ENCODE results near the gene TIAM2. TPM values are rescaled to one million over a fixed set of nuclear protein-coding genes. Genes with fewer than 3 reads are reported as not detected.
A peak's percentile ranks its signal among the peaks of the same experiment; 100 is the strongest.
"Not testable (repeated sequence)": the region's sequence is repeated elsewhere in the genome, so short reads cannot be mapped to it uniquely, and the experiment has no call there.

Gene TIAM2
- total RNA-seq, 2 donors from 2014 or later, result 4.7 to 5.0 TPM

GRCh38 chr6:155001934-155002333, 6.8 kb downstream of the TIAM2 start:
- Mint-ChIP-seq H3K36me3 (ENCODE audit: low read depth) (no peaks in the 10 kb centered on the region), H3K27ac (no peak overlapping the region), H3K4me1 (peaks cover 3% of the 10 kb centered on the region), H3K27me3 (peaks cover 17% of the 10 kb centered on the region), H3K4me3 (no peak overlapping the region), H3K9me3 (no peaks in the 10 kb centered on the region)
- ATAC-seq (replicated peaks), result no peak

- H3K27ac Mint-ChIP-seq, result no peak overlapping the region
- H3K4me1 Mint-ChIP-seq, result no peaks in the 10 kb centered on the region
Observed at GRCh38 chr6:155003476-155003875, 8.4 kb downstream of the TIAM2 start.

GRCh38 chr6:155004017-155004416, 8.9 kb downstream of the TIAM2 start:
- Mint-ChIP-seq H3K9me3 (no peaks in the 10 kb centered on the region), H3K4me3 (no peak overlapping the region), H3K27ac (no peak overlapping the region), H3K4me1 (no peaks in the 10 kb centered on the region), H3K36me3 (ENCODE audit: low read depth) (no peaks in the 10 kb centered on the region), H3K27me3 (no peaks in the 10 kb centered on the region)
- ATAC-seq (replicated peaks), result peak; percentile 21

More at GRCh38 chr6:155003476-155003875, 8.4 kb downstream of the TIAM2 start:
- no peaks in the 10 kb centered on the region for H3K36me3 Mint-ChIP-seq (ENCODE audit: low read depth)
- H3K27me3 Mint-ChIP-seq, result peaks cover 4% of the 10 kb centered on the region
- H3K4me3 Mint-ChIP-seq, result no peak overlapping the region
- no peak for ATAC-seq (replicated peaks)
- H3K9me3 Mint-ChIP-seq, result no peaks in the 10 kb centered on the region

- Mint-ChIP-seq H3K4me3 (no peak overlapping the region), H3K36me3 (ENCODE audit: low read depth) (no peaks in the 10 kb centered on the region), H3K9me3 (no peaks in the 10 kb centered on the region), H3K27ac (no peak overlapping the region), H3K27me3 (no peaks in the 10 kb centered on the region), H3K4me1 (no peaks in the 10 kb centered on the region)
- no peak for ATAC-seq (replicated peaks)
Observed at GRCh38 chr6:155004576-155005372, 9.7 kb downstream of the TIAM2 start.

- H3K36me3 Mint-ChIP-seq (ENCODE audit: low read depth), result no peaks in the 10 kb centered on the region
- H3K4me3 Mint-ChIP-seq, result no peak overlapping the region
- no peaks in the 10 kb centered on the region for H3K27me3 Mint-ChIP-seq
- H3K27ac Mint-ChIP-seq, result no peak overlapping the region
- H3K9me3 Mint-ChIP-seq, result no peaks in the 10 kb centered on the region
- no peaks in the 10 kb centered on the region for H3K4me1 Mint-ChIP-seq
- no peak for ATAC-seq (replicated peaks)
Observed at GRCh38 chr6:155008625-155009024, 13.5 kb downstream of the TIAM2 start.

- no peak overlapping the region for H3K4me3 Mint-ChIP-seq
- H3K9me3 Mint-ChIP-seq, result no peaks in the 10 kb centered on the region
- no peaks in the 10 kb centered on the region for H3K36me3 Mint-ChIP-seq (ENCODE audit: low read depth)
- H3K4me1 Mint-ChIP-seq, result no peaks in the 10 kb centered on the region
- no peaks in the 10 kb centered on the region for H3K27me3 Mint-ChIP-seq
- H3K27ac Mint-ChIP-seq, result no peak overlapping the region
- no peak for ATAC-seq (replicated peaks)
Observed at GRCh38 chr6:155010940-155011339, 15.8 kb downstream of the TIAM2 start.

- H3K9me3 Mint-ChIP-seq, result no peaks in the 10 kb centered on the region
- no peaks in the 10 kb centered on the region for H3K27me3 Mint-ChIP-seq
- ATAC-seq (replicated peaks), result no peak
Observed at GRCh38 chr6:155011809-155012291, 16.7 kb downstream of the TIAM2 start.

GRCh38 chr6:155013457-155013876, 18.4 kb downstream of the TIAM2 start:
- Mint-ChIP-seq H3K27ac (no peak overlapping the region), H3K4me3 (no peak overlapping the region), H3K4me1 (no peaks in the 10 kb centered on the region), H3K9me3 (no peaks in the 10 kb centered on the region), H3K36me3 (ENCODE audit: low read depth) (no peaks in the 10 kb centered on the region), H3K27me3 (no peaks in the 10 kb centered on the region)
- no peak for ATAC-seq (replicated peaks)

More at GRCh38 chr6:155011809-155012291, 16.7 kb downstream of the TIAM2 start:
- Mint-ChIP-seq H3K27ac (no peak overlapping the region), H3K4me1 (no peaks in the 10 kb centered on the region), H3K36me3 (ENCODE audit: low read depth) (no peaks in the 10 kb centered on the region), H3K4me3 (no peak overlapping the region)

GRCh38 chr6:155014137-155014536, 19.0 kb downstream of the TIAM2 start:
- H3K27me3 Mint-ChIP-seq, result no peaks in the 10 kb centered on the region
- H3K36me3 Mint-ChIP-seq (ENCODE audit: low read depth), result no peaks in the 10 kb centered on the region
- H3K27ac Mint-ChIP-seq, result no peak overlapping the region
- no peaks in the 10 kb centered on the region for H3K4me1 Mint-ChIP-seq
- no peak for ATAC-seq (replicated peaks)
- H3K4me3 Mint-ChIP-seq, result no peak overlapping the region
- no peaks in the 10 kb centered on the region for H3K9me3 Mint-ChIP-seq

GRCh38 chr6:155014670-155015300, 19.7 kb downstream of the TIAM2 start:
- Mint-ChIP-seq H3K36me3 (ENCODE audit: low read depth) (no peaks in the 10 kb centered on the region), H3K4me3 (no peak overlapping the region), H3K27ac (no peak overlapping the region), H3K27me3 (no peaks in the 10 kb centered on the region), H3K9me3 (no peaks in the 10 kb centered on the region), H3K4me1 (no peaks in the 10 kb centered on the region)
- ATAC-seq (replicated peaks), result no peak

- not testable (repeated sequence) for H3K36me3 Mint-ChIP-seq (ENCODE audit: low read depth); ATAC-seq (replicated peaks); H3K27me3 Mint-ChIP-seq; H3K9me3 Mint-ChIP-seq; H3K27ac Mint-ChIP-seq; H3K4me3 Mint-ChIP-seq; H3K4me1 Mint-ChIP-seq
Observed at GRCh38 chr6:155018415-155018814, 23.3 kb downstream of the TIAM2 start.

GRCh38 chr6:155021680-155022079, 26.6 kb downstream of the TIAM2 start:
- no peak for ATAC-seq (replicated peaks)
- H3K36me3 Mint-ChIP-seq (ENCODE audit: low read depth), result no peaks in the 10 kb centered on the region
- H3K4me3 Mint-ChIP-seq, result no peak overlapping the region
- H3K4me1 Mint-ChIP-seq, result no peaks in the 10 kb centered on the region
- H3K27ac Mint-ChIP-seq, result no peak overlapping the region
- H3K9me3 Mint-ChIP-seq, result no peaks in the 10 kb centered on the region
- H3K27me3 Mint-ChIP-seq, result no peaks in the 10 kb centered on the region

- no peaks in the 10 kb centered on the region for H3K27me3 Mint-ChIP-seq
Observed at GRCh38 chr6:155022721-155023120, 27.6 kb downstream of the TIAM2 start.

GRCh38 chr6:155023717-155024116, 28.6 kb downstream of the TIAM2 start:
- H3K27me3 Mint-ChIP-seq, result no peaks in the 10 kb centered on the region
- H3K27ac Mint-ChIP-seq, result no peak overlapping the region
- no peak for ATAC-seq (replicated peaks)
- H3K4me3 Mint-ChIP-seq, result no peak overlapping the region
- no peaks in the 10 kb centered on the region for H3K4me1 Mint-ChIP-seq
- no peaks in the 10 kb centered on the region for H3K36me3 Mint-ChIP-seq (ENCODE audit: low read depth)
- no peaks in the 10 kb centered on the region for H3K9me3 Mint-ChIP-seq

More at GRCh38 chr6:155022721-155023120, 27.6 kb downstream of the TIAM2 start:
- no peaks in the 10 kb centered on the region for H3K9me3 Mint-ChIP-seq
- no peak overlapping the region for H3K27ac Mint-ChIP-seq
- no peaks in the 10 kb centered on the region for H3K36me3 Mint-ChIP-seq (ENCODE audit: low read depth)
- no peaks in the 10 kb centered on the region for H3K4me1 Mint-ChIP-seq
- no peak for ATAC-seq (replicated peaks)
- H3K4me3 Mint-ChIP-seq, result no peak overlapping the region

- no peak for ATAC-seq (replicated peaks)
- Mint-ChIP-seq H3K27ac (no peak overlapping the region), H3K27me3 (no peaks in the 10 kb centered on the region), H3K4me1 (no peaks in the 10 kb centered on the region), H3K36me3 (ENCODE audit: low read depth) (no peaks in the 10 kb centered on the region), H3K9me3 (no peaks in the 10 kb centered on the region), H3K4me3 (no peak overlapping the region)
Observed at GRCh38 chr6:155024391-155025027, 29.4 kb downstream of the TIAM2 start.

All from activated T-helper 17 cell treated with anti-CD3 and anti-CD28 coated beads, Interleukin-2, amount 50 U/mL, for 72 hours (primary cell).